ENCODE measurements around the gene SHC4.

SHC4 gene

GRCh38 chr15:48859426-48859825 is 104.3 kb downstream of the SHC4 start:
- Histone ChIP-seq H3K79me2 (ENCODE audit: insufficient read depth, low read length) (no peaks in the 10 kb centered on the region), H3K9ac (ENCODE audit: low read length) (no peak overlapping the region), H3K9me2 (replicated peaks; ENCODE audit: insufficient read depth, low read length) (no peaks in the 10 kb centered on the region), H3K27ac (ENCODE audit: low read depth, low read length) (no peak overlapping the region), H4K20me1 (ENCODE audit: low read depth, low read length) (no peaks in the 10 kb centered on the region), H3K4me3 (ENCODE audit: insufficient read depth, low read length, poor library complexity, severe bottlenecking) (no peak overlapping the region), H2AFZ (ENCODE audit: low read depth, low read length, severe bottlenecking) (no peak overlapping the region), H3K27me3 (ENCODE audit: low read length) (no peaks in the 10 kb centered on the region), H3K36me3 (ENCODE audit: low read length) (no peaks in the 10 kb centered on the region), H3K9me3 (ENCODE audit: insufficient read depth, low read length) (no peaks in the 10 kb centered on the region), H3F3A (ENCODE audit: insufficient read depth) (no peaks in the 10 kb centered on the region), H3K4me2 (ENCODE audit: low read depth, low read length, poor library complexity, severe bottlenecking) (no peak overlapping the region)
- TF ChIP-seq EZH2phosphoT487 (conservative IDR thresholded peaks at IDR 0.05; ENCODE audit: low read length) (no peak), CTCF (IDR thresholded peaks at IDR 0.05; ENCODE audit: insufficient read depth, low read length, poor library complexity, severe bottlenecking) (no peak)

GRCh38 chr15:48858401-48858800 is 105.3 kb downstream of the SHC4 start:
- Histone ChIP-seq H4K20me1 (ENCODE audit: low read depth, low read length) (no peaks in the 10 kb centered on the region), H2AFZ (ENCODE audit: low read depth, low read length, severe bottlenecking) (peak overlapping the region; percentile 20), H3K36me3 (ENCODE audit: low read length) (no peaks in the 10 kb centered on the region), H3K4me3 (ENCODE audit: insufficient read depth, low read length, poor library complexity, severe bottlenecking) (no peak overlapping the region), H3K9me3 (ENCODE audit: insufficient read depth, low read length) (no peaks in the 10 kb centered on the region), H3K79me2 (ENCODE audit: insufficient read depth, low read length) (no peaks in the 10 kb centered on the region), H3K9me2 (replicated peaks; ENCODE audit: insufficient read depth, low read length) (no peaks in the 10 kb centered on the region), H3K27ac (ENCODE audit: low read depth, low read length) (no peak overlapping the region), H3F3A (ENCODE audit: insufficient read depth) (no peaks in the 10 kb centered on the region), H3K9ac (ENCODE audit: low read length) (no peak overlapping the region), H3K27me3 (ENCODE audit: low read length) (no peaks in the 10 kb centered on the region), H3K4me2 (ENCODE audit: low read depth, low read length, poor library complexity, severe bottlenecking) (no peak overlapping the region)
- TF ChIP-seq CTCF (IDR thresholded peaks at IDR 0.05; ENCODE audit: insufficient read depth, low read length, poor library complexity, severe bottlenecking) (no peak), EZH2phosphoT487 (conservative IDR thresholded peaks at IDR 0.05; ENCODE audit: low read length) (no peak)

- no peaks in the 10 kb centered on the region for H3K9me2 ChIP-seq (replicated peaks; ENCODE audit: insufficient read depth, low read length)
- no peak overlapping the region for H3K9ac ChIP-seq (ENCODE audit: low read length)
- H3K4me2 ChIP-seq (ENCODE audit: low read depth, low read length, poor library complexity, severe bottlenecking) = no peak overlapping the region
- no peaks in the 10 kb centered on the region for H3F3A ChIP-seq (ENCODE audit: insufficient read depth)
- H3K9me3 ChIP-seq (ENCODE audit: insufficient read depth, low read length) = no peaks in the 10 kb centered on the region
- no peak overlapping the region for H3K27ac ChIP-seq (ENCODE audit: low read depth, low read length)
- no peak overlapping the region for H2AFZ ChIP-seq (ENCODE audit: low read depth, low read length, severe bottlenecking)
- H3K79me2 ChIP-seq (ENCODE audit: insufficient read depth, low read length) = no peaks in the 10 kb centered on the region
- TF ChIP-seq EZH2phosphoT487 (conservative IDR thresholded peaks at IDR 0.05; ENCODE audit: low read length) = no peak
- no peak for TF ChIP-seq CTCF (IDR thresholded peaks at IDR 0.05; ENCODE audit: insufficient read depth, low read length, poor library complexity, severe bottlenecking)
- no peaks in the 10 kb centered on the region for H4K20me1 ChIP-seq (ENCODE audit: low read depth, low read length)
- no peak overlapping the region for H3K4me3 ChIP-seq (ENCODE audit: insufficient read depth, low read length, poor library complexity, severe bottlenecking)
- H3K27me3 ChIP-seq (ENCODE audit: low read length) = no peaks in the 10 kb centered on the region
- no peaks in the 10 kb centered on the region for H3K36me3 ChIP-seq (ENCODE audit: low read length)
Measured at GRCh38 chr15:48856942-48857341, 106.8 kb downstream of the SHC4 start.

All from SU-DHL-6 (cell line).